Mesothelial cell of epicardium (in vitro differentiated cells): Measurements from ENCODE around the gene HIPK4. TPM values are rescaled to one million over a fixed set of nuclear protein-coding genes. Genes with fewer than 3 reads are reported as not detected.
A peak's percentile ranks its signal among the peaks of the same experiment; 100 is the strongest.

Experiments
- DNase-seq, 2 experiments: peaks; one replicate each; pipeline ENCODE4 v3.0.0; 2021; ENCODE audit warnings: low spot score in 2 of 2; ENCODE audit not compliant: unreplicated experiment in 2 of 2
- H3K27ac Mint-ChIP-seq: 2 replicates; pipeline ENCODE4 v1.8.0; 2021; ENCODE audit warnings: mixed read lengths
- H3K27me3 Mint-ChIP-seq: 2 replicates; pipeline ENCODE4 v1.8.0; 2021; ENCODE audit warnings: low read depth, mixed read lengths
- H3K36me3 Mint-ChIP-seq: 2 replicates; pipeline ENCODE4 v1.8.0; 2021; ENCODE audit warnings: mixed read lengths
- H3K4me1 Mint-ChIP-seq: 2 replicates; pipeline ENCODE4 v1.8.0; 2021; ENCODE audit warnings: mixed read lengths
- H3K4me3 Mint-ChIP-seq: 2 replicates; pipeline ENCODE4 v1.8.0; 2021; ENCODE audit warnings: mild to moderate bottlenecking, moderate library complexity, mixed read lengths
- H3K9me3 Mint-ChIP-seq: 2 replicates; pipeline ENCODE4 v1.8.0; 2021; ENCODE audit warnings: mixed read lengths
- CTCF ChIP-seq: fragments of 200-600 bp; sonication (generic); IDR thresholded peaks from one replicate; pipeline ENCODE4 v1.5.0; 2021; ENCODE audit warnings: antibody characterized with exemption; ENCODE audit not compliant: unreplicated experiment
- total RNA-seq: library from RNA; stranded (reverse); gene quantifications from 3 replicates; pipeline ENCODE4 v1.2.1, GENCODE V29; 2021

Gene HIPK4
- total RNA-seq, 1 donor from 2014 or later = 0.31 TPM

GRCh38 chr19:40342644-40343311, 47.2 kb downstream of the HIPK4 start:
- Mint-ChIP-seq H3K27me3 (no peaks in the 10 kb centered on the region), H3K9me3 (no peaks in the 10 kb centered on the region), H3K36me3 (peaks cover 12% of the 10 kb centered on the region), H3K27ac (no peak overlapping the region), H3K4me3 (no peak overlapping the region), H3K4me1 (peaks cover 7% of the 10 kb centered on the region)
- TF ChIP-seq CTCF = no peak
- no peak for DNase-seq

DNA sequence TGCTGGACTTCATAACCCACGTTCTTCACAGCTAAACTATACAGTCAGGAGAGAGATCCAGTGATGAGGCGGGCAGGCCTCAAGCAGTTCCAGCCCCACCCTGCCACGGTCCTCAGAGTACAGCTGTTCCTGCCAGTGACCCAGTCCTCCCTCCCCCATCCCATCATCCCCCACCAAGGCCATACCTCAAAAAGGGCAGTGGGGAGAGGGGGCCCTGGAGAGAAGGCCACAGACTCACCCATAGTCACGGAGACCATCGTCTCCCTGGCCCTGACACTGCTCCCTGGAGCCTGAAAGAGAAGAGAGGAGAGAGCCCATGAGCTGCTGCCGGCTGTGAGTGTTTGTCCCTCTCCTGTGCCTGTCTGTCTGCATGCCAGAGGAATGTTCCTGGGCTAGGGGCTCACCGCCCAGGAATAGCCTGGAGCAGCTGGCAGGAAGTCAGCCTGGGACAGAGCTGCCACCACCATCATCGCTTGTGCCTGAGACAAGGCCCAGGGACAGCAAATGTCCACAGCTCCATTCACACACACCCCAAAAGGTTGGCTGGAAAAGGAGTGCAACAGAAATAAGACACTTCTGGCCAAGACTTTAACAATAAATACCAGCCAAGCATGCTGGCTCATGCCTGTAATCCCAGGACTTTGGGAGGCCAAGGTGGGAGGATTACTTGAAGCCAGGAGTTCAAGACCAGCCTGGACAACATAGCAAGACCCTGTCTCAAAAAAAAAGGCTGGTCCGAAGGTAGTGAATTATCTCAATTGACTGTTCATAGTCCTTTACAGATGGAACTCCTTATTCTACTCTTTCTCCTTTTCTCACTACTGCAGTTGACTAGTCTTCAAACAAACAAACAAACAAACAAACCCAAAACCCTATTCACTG, 48.1 kb downstream of the HIPK4 start:
- Mint-ChIP-seq H3K9me3 (no peaks in the 10 kb centered on the region), H3K27ac (peak overlapping the region; percentile 19), H3K4me1 (no peaks in the 10 kb centered on the region), H3K36me3 (peaks cover 12% of the 10 kb centered on the region), H3K4me3 (no peak overlapping the region), H3K27me3 (no peaks in the 10 kb centered on the region)
- no peak for TF ChIP-seq CTCF
- DNase-seq = no peak

DNA sequence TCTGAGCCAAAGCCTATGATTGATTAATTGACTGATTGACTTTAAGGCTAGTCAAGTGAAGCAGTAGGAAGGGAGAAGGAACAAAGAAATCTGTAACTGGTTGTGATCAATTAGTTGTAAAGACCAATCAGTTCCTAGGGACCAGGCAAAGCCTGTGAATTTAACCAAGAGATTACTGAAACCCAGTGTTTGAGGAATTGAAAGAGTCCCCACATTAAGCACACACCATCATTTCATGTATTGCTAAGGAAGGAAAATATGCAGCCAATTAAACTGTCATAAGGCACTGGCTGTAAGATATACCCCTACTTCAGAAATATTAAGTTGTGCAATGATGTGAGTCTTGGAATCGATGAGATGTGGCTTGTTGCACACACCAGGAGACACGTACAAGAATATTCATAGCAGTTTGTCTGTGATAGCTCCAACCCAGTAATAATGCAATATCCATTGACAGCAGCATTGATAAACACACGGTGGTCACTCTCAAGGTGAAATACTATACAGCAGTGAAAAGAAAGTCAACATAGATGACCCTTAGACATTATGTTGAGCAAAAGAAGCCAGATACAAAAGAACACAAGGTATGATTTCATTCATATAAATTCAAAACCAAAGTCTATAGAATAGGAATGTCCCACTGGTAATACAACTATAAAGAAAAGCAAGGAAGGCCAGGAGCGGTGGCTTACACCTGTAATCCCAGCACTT, 50.8 kb downstream of the HIPK4 start:
- Mint-ChIP-seq H3K27me3 (no peaks in the 10 kb centered on the region), H3K36me3 (peaks cover 17% of the 10 kb centered on the region), H3K27ac (no peak overlapping the region), H3K4me3 (no peak overlapping the region), H3K4me1 (no peaks in the 10 kb centered on the region), H3K9me3 (no peaks in the 10 kb centered on the region)
- TF ChIP-seq CTCF = no peak
- DNase-seq = no peak

DNA sequence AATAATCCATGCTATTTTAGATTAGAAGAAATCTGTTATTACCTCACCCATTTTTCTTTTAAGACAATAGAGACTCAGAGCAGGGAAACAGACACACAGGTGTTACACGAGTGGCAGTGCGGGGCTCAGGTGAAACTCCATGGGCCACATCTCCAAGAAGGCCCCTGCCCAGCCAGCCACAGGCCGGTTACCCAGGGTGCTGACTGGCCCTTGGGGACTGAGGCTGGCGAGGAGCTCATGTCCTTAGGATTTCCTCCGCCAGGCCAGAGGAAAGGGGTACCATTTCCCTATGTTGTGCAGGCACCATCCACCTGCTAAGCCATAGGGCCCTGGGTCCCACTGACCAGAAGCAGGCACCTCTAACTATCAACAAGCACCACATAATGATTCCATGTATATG, 52.4 kb downstream of the HIPK4 start:
- Mint-ChIP-seq H3K9me3 (no peaks in the 10 kb centered on the region), H3K27me3 (no peaks in the 10 kb centered on the region), H3K4me1 (no peaks in the 10 kb centered on the region), H3K36me3 (peaks cover 26% of the 10 kb centered on the region), H3K27ac (no peak overlapping the region), H3K4me3 (no peak overlapping the region)
- no peak for DNase-seq
- no peak for TF ChIP-seq CTCF

GRCh38 chr19:40337107-40337506, 52.9 kb downstream of the HIPK4 start:
- no peak for DNase-seq
- Mint-ChIP-seq H3K4me3 (no peak overlapping the region), H3K9me3 (no peaks in the 10 kb centered on the region), H3K36me3 (peaks cover 28% of the 10 kb centered on the region), H3K27ac (no peak overlapping the region), H3K4me1 (no peaks in the 10 kb centered on the region), H3K27me3 (no peaks in the 10 kb centered on the region)
- TF ChIP-seq CTCF = no peak
